ENCODE measurements around the gene IDNK.
"Not testable (repeated sequence)": the region's sequence is repeated elsewhere in the genome, so short reads cannot be mapped to it uniquely, and the experiment has no call there.

The IDNK gene

DNA sequence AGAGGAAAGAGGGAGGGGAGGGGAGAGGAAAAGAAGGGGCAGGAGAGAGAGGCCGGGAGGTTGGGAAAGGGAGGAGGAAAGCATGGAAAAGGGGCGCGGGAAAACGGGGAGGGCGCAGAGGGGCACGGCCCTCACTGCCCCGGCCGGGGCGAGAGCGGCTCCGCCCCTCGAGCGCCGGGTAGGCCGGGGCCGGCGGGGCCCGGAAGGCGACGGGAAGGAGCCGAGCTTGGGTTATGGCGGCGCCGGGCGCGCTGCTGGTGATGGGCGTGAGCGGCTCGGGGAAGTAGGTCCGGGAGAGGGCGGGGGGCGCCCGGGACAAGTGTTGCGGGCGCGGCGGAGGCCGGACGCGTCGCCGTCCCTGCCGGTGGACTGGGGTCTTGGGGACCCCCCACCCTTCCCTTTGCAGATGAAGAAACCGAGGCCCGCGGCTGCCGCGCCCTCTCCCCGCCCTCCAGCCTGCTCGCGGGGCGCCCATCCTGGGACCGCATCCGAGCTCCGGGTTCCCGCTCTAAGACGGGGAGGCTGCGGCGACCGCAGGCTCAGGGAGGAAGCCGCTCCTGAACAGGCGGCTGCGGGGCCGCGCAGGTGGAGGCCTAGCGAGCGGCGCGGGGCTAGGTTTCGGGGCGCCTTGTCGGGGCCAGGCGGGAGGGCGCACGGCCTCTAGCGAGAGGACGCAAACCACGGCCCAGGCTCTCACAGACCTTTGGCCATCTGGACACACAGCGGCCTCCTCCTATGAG is at the start of gene IDNK:
TSS of gene IDNK (plus strand) at position 205 of the 740 bp plus-strand sequence. CDS start at position 234, 29 bp downstream.
- DNase-seq, result no peak

- no peak for DNase-seq
These were observed 48.5 kb upstream of the IDNK start for GRCh38 chr9:83574482-83574881.

DNA sequence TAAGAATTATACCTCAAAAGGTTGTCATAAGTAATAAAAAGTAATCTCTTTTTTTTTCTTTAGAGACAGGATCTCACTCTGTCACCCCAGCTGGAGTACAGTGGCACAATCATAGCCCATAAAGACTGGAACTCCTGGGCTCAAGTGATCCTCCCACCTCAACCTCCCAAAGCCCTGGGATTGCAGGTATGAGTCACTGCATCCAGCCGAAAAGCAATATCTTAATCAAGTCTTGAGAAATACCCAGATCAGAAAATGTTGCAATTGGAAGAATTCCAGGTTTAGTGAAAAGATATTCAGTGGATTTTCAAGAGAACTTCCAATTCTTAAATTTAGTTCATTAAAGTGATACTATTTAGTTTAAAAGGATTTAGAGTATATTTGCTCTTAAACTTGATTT is 40.9 kb upstream of the IDNK start:
- no peak for DNase-seq

GRCh38 chr9:83583151-83584014 is 39.6 kb upstream of the IDNK start:
- DNase-seq, result no peak

GRCh38 chr9:83584995-83585394 is 37.9 kb upstream of the IDNK start:
- DNase-seq, result no peak

DNA sequence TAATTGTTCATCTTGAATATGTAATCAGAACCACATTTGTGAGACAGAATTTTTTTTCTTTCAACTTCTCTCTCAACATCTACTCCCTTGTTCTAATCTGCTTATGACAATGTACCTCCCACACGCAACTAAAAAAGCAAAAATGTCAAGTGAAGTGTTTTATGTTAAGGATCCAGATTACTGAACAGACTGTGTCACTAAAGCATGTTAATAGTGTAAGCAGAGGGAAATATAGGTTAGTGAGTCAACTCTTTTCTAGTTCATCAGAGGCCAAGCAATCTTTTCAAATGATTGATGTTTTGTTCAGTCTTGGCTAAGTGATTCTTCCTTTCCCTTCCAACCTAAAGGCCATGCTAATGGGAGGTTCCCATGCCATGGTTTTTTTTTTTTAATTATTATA is 34.7 kb upstream of the IDNK start:
- DNase-seq, result no peak

GRCh38 chr9:83596899-83597504 is 25.9 kb upstream of the IDNK start:
- DNase-seq, result no peak

DNA sequence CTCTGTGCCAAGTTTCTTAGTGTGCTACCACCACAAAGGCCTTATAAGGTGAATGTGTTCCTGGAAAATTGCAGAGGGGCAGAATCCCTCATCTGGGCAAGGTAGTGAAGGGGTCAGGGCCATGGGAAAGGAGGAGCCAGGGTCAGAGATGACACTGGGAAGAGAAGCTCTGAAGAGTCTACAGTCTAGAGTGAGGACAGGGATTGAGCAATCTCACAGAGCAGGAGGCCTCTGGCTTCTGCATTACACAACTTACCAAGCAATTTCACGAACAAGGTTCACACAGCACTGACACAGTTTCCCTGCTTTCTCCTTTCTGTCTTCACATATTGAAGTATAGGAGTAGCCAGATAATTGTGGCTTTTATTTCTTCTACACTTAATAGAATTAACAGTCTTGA is 24.5 kb upstream of the IDNK start:
- no peak for DNase-seq

GRCh38 chr9:83599071-83599470 is 23.9 kb upstream of the IDNK start:
- no peak for DNase-seq

DNA sequence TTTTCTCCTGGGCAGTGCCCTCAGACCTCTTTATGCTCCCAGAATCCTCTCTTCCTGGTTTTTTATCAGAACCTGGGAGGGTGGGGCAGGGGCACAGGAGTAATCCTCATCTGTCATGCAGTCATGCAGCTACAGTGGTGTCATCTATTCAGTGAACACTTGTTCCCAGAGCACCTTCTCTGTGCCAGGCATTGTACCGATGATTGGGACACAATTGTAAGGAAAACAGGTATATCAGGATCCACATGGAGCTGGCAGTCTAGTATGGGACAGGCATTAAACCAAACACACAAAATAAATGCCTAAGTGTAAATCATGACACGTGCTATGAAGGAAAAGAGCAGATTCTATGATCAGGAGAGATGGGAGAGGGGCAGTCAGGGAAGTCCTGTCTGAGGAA is 21.5 kb upstream of the IDNK start:
- DNase-seq, result no peak

- DNase-seq, result not testable (repeated sequence)
These were observed 15.3 kb upstream of the IDNK start for GRCh38 chr9:83607620-83608019.

DNA sequence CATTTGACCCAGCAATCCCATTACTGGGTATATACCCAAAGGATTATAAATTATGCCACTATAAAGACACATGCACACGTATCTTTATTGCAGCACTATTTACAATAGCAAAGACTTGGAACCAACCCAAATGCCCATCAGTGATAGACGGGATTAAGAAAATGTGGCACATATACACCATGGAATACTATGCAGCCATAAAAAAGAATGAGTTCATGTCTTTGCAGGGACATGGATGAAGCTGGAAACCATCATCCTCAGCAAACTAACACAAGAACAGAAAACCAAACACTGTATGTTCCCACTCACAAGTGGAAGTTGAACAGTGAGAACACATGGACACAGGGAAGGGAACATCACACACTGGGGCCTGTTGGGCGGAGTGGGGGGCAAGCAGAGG is 9.6 kb upstream of the IDNK start:
- DNase-seq, result not testable (repeated sequence)

GRCh38 chr9:83617299-83617698 is 5.6 kb upstream of the IDNK start:
- DNase-seq, result no peak

DNA sequence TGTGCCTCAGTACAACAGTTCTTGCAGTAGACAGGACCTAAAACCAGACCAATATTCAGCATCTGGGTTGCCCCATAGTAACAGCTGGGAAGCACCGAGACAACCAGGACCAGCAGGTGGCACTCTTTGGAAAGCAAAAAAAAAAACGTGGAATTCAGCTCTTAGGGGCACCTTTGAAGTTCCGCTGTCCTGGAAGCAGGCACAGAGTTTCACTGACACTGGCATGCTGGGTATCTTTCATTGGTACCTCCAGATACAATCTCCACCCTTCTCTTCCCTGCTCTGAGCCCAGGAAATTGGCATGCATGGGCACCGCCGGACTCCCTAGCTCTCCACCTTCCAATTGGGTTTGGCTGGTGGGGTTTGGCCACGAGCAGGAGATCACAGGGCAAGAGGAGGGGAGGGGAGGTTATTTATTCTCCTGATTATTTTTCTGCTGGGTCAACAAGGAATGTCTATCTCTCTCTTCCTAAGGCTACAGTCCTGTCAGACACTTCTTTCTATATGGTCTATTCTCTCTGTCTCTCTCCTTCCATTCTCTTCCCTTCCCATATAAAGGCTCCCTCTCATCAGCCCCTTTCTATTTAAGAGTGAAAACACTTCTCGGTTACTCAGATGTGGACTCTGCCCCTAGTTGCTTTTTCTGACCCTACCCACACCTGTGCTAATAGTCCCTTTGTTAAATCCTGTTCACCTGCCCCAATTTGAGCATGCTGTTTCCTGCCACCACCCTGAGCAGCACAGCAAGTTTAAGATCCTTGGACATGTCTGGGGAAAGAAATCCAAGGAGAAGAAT is 1.9 kb upstream of the IDNK start:
- DNase-seq, result no peak

- no peak for DNase-seq
These were observed 457 bp upstream of the IDNK start for GRCh38 chr9:83622433-83622938.

DNA sequence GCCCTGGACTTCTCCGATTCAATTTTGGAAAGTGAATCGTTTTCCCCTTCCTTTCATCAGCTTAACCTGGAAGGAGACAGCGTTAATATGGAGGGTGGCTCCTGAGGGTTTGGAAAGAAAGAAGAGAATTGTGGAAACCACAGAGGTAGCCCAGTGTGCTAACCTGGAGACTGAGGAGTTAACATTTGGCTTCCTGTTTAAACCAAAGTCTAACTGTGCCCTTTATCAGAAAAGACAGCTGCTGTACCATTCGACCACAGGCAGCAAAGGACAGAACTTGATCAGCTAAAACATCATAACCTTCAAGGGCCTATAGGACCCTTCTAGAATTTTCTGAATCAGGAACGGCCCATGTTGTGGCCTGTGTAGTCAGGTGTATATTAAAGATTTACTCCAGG is 735 bp downstream of the IDNK start:
- DNase-seq, result no peak

DNA sequence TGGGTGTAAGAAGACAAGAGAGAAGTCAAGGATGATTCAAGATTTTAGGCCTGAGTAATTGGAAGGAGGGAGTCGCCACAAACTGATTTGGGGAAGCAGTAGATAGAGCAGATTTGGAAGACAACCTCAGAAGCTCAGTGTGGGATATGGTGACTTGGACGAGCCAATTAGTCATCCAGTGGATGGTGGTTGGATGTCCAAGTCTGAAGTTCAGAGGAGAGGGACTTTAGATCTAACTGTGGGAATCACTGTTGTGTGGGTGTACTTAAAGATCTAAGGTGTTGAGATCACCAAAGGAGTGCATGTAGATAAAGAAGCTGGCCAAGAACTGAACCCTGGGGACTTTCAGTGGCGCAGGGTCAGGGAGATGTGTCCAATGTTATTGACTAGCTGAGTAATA is 2.2 kb downstream of the IDNK start:
- no peak for DNase-seq

- no peak for DNase-seq
These were observed 5.6 kb downstream of the IDNK start for GRCh38 chr9:83628540-83628939.

- no peak for DNase-seq
These were observed 6.6 kb downstream of the IDNK start for GRCh38 chr9:83629433-83630104.

- no peak for DNase-seq
These were observed 8.1 kb downstream of the IDNK start for GRCh38 chr9:83630938-83631457.

DNA sequence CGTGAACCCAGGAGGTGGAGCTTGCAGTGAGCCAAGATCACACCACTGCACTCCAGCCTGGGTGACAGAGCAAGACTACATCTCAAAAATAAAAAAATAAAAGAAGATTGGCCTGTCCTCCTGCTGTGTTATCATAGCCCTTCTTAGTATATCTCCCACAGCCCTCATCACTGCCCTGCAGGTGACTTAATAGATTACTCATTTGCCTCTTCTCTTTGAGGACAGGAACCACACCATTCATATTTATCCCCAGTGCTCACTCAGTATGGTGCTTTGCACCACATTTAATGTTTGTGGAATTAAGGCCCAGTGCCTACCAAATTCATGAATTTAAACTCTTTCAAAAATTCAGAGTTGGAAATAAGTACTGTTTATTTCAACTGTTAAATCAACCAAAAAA is 10.3 kb downstream of the IDNK start:
- DNase-seq, result no peak

- DNase-seq, result no peak
These were observed 10.7 kb downstream of the IDNK start for GRCh38 chr9:83633676-83634075.
